ENCODE measurements around the gene PXMP4. TPM values are rescaled to one million over a fixed set of nuclear protein-coding genes. Genes with fewer than 3 reads are reported as not detected.

The PXMP4 gene
- total and polyA plus RNA-seq, 5 experiments from 2014 or later, result 8.9 to 16.1 (median 12.1) TPM

DNA sequence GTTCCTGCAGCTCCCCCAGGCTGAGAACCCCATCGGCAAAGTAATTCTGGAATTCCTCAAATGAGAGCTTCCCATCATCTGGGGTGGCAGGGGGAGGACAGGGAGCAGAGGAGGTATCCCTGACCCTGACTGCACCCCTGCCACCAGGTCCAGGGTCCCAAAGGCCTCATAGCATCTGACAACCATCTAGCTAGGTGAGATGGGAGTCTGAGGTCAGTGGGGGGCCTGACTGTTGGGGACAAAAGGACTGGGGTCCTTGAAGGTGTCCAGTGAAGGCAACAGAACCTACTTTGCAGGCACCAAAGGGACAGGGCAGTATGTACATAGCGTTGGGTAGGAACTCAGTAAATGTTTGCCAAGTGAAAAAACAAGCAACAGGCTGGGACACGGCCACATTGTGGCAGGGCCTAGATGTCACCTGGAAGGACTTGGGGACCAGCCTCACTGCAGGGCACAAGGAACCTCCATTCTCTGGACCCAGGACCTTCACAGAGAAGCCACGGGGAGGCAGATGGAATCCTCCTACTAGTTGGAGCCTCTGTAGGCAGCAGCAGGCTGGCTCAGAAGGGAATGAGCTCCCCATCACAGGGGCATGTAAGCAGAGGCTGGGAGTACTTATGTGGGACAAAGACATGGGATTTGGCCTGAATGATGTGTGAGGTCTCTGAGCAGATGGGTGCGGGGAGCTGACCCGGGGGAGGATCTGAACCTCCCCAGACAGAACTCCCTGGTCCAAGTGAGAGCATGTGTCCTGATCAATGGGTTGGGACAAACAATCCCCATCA lies 49.2 kb downstream of the PXMP4 start:
- Mint-ChIP-seq H3K27me3 (no peaks in the 10 kb centered on the region), H3K4me1 (peaks cover 17 to 46% (median 34%) of the 10 kb centered on the region in 4 donors), H3K36me3 (peaks cover 0 to 2% (median 0%) of the 10 kb centered on the region in 3 donors), H3K4me3 (peak overlapping the region in 4 of 10 donors; percentile 5 to 54 (median 14)), H3K9me3 (no peaks in the 10 kb centered on the region), H3K27ac (peak overlapping the region in 5 of 10 donors; percentile 15 to 70 (median 22))
- DNase-seq (no peak), ATAC-seq (no peak)
- POLR2A ChIA-PET, result interaction anchor here (0.7 kb wide), 1 partner anchor 49 kb away, joined by 4 read pairs; the partner anchor contains the start of gene PXMP4

DNA sequence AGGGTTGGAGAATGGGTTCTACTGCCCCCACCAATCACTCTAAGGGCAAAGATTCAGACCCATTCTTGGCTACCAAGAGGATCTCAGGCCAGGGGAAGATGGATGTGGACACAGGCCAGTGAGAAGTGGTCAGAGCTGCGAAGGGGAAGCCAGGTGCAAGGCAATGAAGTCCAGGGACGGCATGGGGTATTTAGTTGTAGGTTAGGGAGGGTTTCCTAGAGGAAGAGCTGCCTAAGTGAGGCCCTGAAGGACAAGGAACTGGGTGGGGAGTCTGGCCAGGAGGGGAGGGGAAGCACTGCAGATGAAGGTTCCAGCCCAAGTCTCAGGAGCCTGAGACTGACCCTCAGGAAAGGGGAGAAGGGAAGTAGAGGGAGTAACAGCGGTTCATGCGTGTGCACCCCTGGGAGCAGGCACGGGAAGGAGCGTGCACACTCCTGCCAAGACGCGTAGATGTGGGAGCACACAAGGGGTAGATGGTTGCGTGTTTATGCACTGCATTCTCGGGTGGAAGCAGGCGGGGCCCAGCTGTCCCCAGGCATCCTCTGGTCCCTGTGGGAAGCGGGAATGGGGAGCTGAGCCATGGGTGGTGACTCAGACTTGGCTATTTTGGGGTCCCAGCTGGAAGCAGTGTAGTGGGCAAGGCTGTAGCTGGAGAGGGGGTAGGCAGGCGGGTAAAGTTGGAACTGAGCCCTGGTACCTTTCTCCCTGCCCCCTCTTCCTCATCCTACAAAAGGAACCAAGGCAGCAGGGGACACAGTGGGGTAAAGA lies 50.1 kb downstream of the PXMP4 start:
- Mint-ChIP-seq H3K36me3 (peaks cover 0 to 2% (median 0%) of the 10 kb centered on the region in 3 donors), H3K9me3 (no peaks in the 10 kb centered on the region), H3K4me1 (peaks cover 16 to 47% (median 34%) of the 10 kb centered on the region in 4 donors), H3K4me3 (peak overlapping the region in 3 of 10 donors; percentile 17 to 69 (median 29)), H3K27ac (peak overlapping the region in 3 of 10 donors; percentile 7 to 45 (median 40)), H3K27me3 (no peaks in the 10 kb centered on the region)
- POLR2A ChIA-PET, result interaction anchor here (0.9 kb wide), 1 partner anchor 13 kb away, joined by 4 read pairs; no protein-coding TSS in a partner anchor
- ATAC-seq (no peak), DNase-seq (no peak)

DNA sequence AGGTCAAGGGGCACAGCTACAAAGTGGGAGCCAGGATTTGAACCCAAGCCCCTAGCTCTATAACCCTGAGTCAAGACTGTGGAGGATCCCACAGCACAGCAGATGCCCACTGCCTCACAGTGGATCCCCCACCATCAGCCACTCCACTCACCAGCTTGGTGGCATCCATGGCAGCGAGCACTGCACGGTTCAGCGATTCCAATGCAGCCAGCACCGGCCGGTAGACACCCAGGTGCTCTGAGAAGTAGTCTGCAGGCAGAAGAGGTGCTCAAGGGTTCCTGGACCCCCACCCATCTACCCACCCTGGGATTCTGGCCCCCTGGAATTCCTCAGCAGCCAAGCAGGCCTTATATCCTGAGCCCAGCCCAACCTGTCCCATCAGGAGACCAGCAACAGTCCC lies 50.9 kb downstream of the PXMP4 start:
- Mint-ChIP-seq H3K9me3 (no peaks in the 10 kb centered on the region), H3K4me1 (peaks cover 22 to 50% (median 39%) of the 10 kb centered on the region in 4 donors), H3K27me3 (no peaks in the 10 kb centered on the region), H3K4me3 (peak overlapping the region in 2 of 10 donors; percentile 7 to 41), H3K27ac (peak overlapping the region in 1 of 10 donors; percentile 10), H3K36me3 (peaks cover 0 to 2% (median 0%) of the 10 kb centered on the region in 3 donors)
- POLR2A ChIA-PET, result interaction anchor here (0.9 to 3.3 kb wide), 4 partner anchors 10 to 63 kb away, joined by 4 to 21 read pairs (median 11); partner anchors contain the start of genes PXMP4 and ZNF341
- DNase-seq, result no peak
- no peak for ATAC-seq

DNA sequence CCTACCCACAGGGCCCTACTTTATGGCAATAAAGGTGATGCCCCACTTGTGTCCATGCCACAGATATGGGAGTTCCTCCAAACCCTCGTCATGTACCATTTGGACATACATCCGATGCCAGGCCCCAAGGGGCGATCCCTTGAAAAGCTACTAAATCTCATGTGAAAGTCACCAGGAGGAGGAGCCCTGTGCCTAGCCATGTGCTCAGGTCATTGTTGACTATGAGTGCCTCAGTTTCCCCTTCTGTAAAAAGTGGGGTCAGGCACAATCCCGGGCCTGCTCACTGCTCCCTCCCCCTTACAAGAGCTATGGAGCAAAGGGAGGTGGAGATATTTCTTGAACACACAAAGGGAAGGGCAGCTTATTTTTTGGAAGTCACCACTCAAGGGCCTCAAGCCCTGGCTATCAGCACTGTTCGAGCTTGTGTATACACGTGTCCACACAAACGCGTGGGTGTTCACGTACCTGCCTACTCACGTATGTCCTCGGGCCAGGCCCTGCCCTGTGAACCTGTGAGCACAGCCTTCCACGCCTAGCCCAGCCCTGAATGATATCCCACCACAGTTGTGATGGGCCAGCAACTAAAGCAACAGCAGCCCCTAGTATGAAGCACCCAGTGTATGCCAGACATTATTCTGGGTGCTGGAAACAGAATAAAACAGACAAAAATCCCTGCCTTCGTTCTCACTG lies 51.5 kb downstream of the PXMP4 start:
- Mint-ChIP-seq H3K36me3 (peaks cover 0 to 2% (median 0%) of the 10 kb centered on the region in 3 donors), H3K27me3 (no peaks in the 10 kb centered on the region), H3K4me1 (peaks cover 22 to 52% (median 39%) of the 10 kb centered on the region in 4 donors), H3K9me3 (no peaks in the 10 kb centered on the region), H3K27ac (peak overlapping the region in 5 of 10 donors; percentile 3 to 51 (median 3)), H3K4me3 (peak overlapping the region; percentile 30 to 95 (median 76))
- POLR2A ChIA-PET, result interaction anchor here (0.6 to 3.3 kb wide), 18 partner anchors 11 to 440 kb away, joined by 3 to 21 read pairs (median 6); partner anchors contain the start of genes CBFA2T2, PXMP4, SNTA1 and ZNF341
- DNase-seq (no peak), ATAC-seq (no peak)

DNA sequence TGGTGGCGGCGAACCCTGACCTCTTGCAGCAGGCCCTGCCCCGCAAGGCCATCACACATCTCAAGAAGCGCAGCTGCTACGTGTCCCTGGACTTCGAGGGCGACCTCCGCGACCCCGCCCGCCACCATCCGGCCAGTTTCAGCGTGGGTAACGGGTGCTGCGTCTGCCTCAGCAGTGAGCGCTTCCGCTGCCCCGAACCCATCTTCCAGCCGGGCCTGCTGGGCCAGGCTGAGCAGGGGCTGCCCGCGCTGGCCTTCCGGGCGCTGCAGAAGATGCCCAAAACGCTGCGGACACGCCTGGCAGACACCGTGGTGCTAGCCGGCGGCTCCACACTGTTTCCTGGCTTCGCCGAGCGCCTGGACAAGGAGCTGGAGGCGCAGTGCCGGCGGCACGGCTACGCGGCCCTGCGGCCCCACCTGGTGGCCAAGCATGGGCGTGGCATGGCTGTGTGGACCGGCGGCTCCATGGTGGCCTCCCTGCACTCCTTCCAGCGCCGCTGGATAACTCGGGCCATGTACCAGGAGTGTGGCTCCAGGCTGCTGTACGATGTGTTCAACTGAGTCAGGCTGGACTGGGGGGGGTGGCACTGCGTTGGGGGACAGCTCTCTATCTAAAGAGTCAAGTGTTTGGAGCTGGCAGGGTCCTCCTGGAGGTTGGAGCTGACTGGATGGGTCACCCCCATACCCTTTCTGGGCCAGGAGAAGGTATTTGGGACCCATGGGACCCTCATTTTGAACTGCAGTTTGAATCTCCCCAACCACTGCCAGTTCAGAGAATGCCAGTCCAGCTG lies 52.2 kb downstream of the PXMP4 start:
- Mint-ChIP-seq H3K36me3 (peaks cover 0 to 2% (median 0%) of the 10 kb centered on the region in 3 donors), H3K9me3 (no peaks in the 10 kb centered on the region), H3K27me3 (no peaks in the 10 kb centered on the region), H3K4me3 (peak overlapping the region; percentile 70 to 98 (median 78)), H3K4me1 (peaks cover 18 to 47% (median 34%) of the 10 kb centered on the region in 4 donors), H3K27ac (peak overlapping the region in 7 of 10 donors; percentile 3 to 83 (median 66))
- POLR2A ChIA-PET, result interaction anchor here (0.6 to 3.3 kb wide), 22 partner anchors 11 to 441 kb away, joined by 3 to 21 read pairs (median 6); partner anchors contain the start of genes CBFA2T2, E2F1, PXMP4 and SNTA1
- ATAC-seq (peak; percentile 58 to 67), DNase-seq (peak; percentile 57 to 85 (median 76))

DNA sequence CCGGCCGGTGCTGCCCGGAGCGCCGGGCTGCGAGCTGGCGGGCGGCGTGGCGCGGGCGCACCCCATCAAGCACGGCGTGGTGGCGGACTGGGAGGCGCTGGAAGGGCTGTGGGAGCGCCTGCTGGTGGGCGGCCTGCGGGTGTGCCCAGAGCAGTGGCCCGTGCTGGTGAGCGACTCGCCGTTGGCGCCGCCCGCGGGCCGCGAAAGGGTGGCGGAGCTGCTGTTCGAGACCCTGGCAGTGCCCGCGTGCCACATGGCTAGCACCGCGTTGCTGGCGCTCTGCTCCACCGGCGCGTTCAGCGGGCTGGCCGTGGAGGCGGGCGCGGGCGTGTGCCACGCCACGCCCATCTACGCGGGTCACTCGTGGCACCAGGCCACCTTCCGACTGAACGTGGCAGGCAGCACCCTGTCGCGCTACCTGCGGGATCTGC lies 52.9 kb downstream of the PXMP4 start:
- DNase-seq (peak in 6 of 10 donors; percentile 13 to 44 (median 37)), ATAC-seq (peak; percentile 18 to 31)
- peak overlapping the region; percentile 70 to 98 (median 78) for H3K4me3 Mint-ChIP-seq
- H3K27ac Mint-ChIP-seq, result peak overlapping the region in 6 of 10 donors; percentile 32 to 83 (median 74)
- peaks cover 0 to 2% (median 0%) of the 10 kb centered on the region in 3 donors for H3K36me3 Mint-ChIP-seq
- POLR2A ChIA-PET, result interaction anchor here (0.6 to 3.3 kb wide), 22 partner anchors 12 to 326 kb away, joined by 3 to 21 read pairs (median 6); partner anchors contain the start of genes CBFA2T2, E2F1, PXMP4 and RALY
- peaks cover 17 to 47% (median 34%) of the 10 kb centered on the region in 4 donors for H3K4me1 Mint-ChIP-seq
- no peaks in the 10 kb centered on the region for H3K27me3 Mint-ChIP-seq
- H3K9me3 Mint-ChIP-seq, result no peaks in the 10 kb centered on the region

DNA sequence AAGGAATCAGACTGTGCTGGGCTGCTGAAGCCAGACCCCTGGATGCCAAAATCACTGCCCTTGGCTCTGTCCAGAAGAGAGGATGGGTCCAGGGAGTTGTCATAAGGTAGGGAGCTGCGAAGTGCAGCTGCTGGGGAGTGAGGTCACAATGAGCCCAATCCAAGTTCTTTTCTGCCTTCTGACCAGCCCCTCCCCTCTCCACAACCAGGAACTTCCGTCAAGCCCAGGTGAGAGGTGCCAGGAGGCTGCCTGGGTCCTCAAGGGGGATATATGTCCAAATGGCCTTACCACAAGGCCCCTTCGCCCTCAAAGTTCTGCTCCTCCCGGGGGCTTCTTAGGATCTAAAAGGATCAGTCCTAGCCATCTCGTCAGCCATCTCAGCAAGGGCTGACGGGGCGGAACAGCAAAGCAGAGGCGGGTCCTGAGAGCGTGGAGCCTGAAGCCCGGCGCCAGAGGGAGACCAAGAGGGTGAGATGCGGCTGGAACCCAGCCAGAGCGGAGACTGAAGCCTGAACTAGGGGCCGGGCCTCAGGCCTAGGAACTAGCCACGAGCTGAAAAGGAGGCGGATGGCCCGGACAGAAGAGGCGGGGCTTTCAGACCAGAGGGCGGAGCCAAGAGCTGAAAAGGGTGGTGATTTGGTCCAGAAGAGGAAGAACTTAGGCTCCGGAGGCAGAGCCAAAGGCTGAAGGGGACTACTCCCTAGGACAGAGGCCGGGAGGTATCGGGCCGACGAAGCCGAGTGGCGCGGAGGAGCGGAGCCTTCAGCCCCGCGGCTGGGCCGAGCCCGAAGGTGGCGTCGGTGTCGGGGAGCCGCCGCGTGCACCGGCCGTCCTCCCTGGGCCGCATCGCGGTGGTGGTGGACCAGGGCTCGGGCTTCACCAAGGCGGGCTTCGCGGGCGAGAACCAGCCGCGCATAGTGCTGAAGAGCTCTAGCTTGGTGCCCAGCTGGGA lies 53.5 kb downstream of the PXMP4 start, which contains the start of gene ACTL10:
Gene ACTL10, plus strand, starts transcription at position 651 of the 952 bp plus-strand sequence. CDS start 555 bp downstream, outside the sequence.
- Mint-ChIP-seq H3K4me3 (peak within 1 kb of the TSS; percentile 90 to 99 (median 96)), H3K9me3 (no peaks in the 10 kb centered on the region), H3K36me3 (no peaks in the 10 kb centered on the region), H3K27ac (peak within 1 kb of the TSS; percentile 86 to 97 (median 94)), H3K4me1 (peaks cover 17 to 44% (median 32%) of the 10 kb centered on the region in 4 donors), H3K27me3 (no peaks in the 10 kb centered on the region)
- ATAC-seq (peak; percentile 39 to 51), DNase-seq (peak; percentile 47 to 84 (median 60))
- POLR2A ChIA-PET, result interaction anchor here (0.6 to 3.3 kb wide), 17 partner anchors 13 to 327 kb away, joined by 3 to 21 read pairs (median 6); partner anchors contain the start of genes CBFA2T2, E2F1, PXMP4 and RALY

DNA sequence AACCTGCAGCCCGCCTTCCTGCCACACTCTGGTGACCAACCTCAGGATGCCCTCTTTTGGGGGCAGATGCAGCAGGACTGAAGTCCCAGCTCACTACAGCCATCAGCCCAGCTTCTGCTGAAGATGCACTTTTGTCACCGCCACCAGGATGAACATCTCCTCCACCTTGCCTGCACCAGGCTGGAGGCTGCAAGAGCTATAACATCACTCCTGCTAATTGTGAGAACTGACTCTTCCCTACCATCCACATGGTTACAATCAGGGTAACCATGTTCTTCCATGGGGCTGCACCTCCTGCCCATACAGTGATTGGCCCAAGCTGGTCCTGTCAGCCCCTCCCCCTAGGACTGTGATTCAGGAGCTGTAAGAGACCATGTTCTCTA lies 55.4 kb downstream of the PXMP4 start:
- Mint-ChIP-seq H3K27ac (peak overlapping the region; percentile 82 to 97 (median 94)), H3K36me3 (peaks cover 0 to 2% (median 0%) of the 10 kb centered on the region in 3 donors), H3K27me3 (no peaks in the 10 kb centered on the region), H3K9me3 (no peaks in the 10 kb centered on the region), H3K4me1 (peaks cover 15 to 44% (median 32%) of the 10 kb centered on the region in 4 donors), H3K4me3 (peak overlapping the region; percentile 69 to 92 (median 85))
- DNase-seq, result no peak
- POLR2A ChIA-PET, result interaction anchor here (0.5 to 3.7 kb wide), 12 partner anchors 9 to 233 kb away, joined by 3 to 21 read pairs (median 6); partner anchors contain the start of genes CBFA2T2, NECAB3, PXMP4 and ZNF341
- ATAC-seq, result no peak

DNA sequence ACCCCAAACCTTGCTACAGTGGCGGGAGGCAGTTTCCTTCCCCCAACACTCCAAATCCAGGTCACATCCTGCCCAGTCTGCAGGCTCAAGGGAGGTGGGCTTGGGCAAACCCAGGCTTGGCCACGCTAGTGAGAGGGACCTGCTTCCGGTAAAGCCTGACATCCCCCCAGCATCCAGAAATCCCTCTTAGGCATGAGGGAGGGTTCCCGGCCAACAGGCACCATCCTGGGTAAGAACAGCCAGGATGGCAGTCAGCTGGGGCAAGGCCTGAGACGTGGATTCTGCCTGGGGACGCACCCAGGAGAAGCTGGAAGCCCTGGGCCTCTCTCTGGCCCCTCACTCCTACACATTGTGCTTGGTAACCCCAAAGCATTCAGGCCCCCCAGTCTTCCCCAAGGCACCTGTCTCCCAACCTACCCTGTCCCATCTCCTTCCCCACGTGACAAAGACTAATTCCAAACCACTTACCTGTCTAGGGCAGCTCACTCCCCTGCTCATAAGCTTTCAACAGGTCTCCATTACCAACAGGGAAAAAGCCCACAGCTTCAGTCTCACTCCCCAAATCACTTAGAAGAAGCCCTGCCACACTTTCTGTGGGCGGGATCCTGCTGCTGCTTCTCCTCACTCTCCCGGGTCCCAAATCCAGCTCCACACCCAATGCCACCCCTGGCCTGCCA lies 55.9 kb downstream of the PXMP4 start:
- no peaks in the 10 kb centered on the region for H3K27me3 Mint-ChIP-seq
- H3K4me1 Mint-ChIP-seq, result peaks cover 15 to 44% (median 32%) of the 10 kb centered on the region in 4 donors
- ATAC-seq (no peak), DNase-seq (no peak)
- POLR2A ChIA-PET, result interaction anchor here (0.5 to 3.7 kb wide), 17 partner anchors 9 to 448 kb away, joined by 3 to 21 read pairs (median 5); partner anchors contain the start of genes CBFA2T2, CHMP4B, EIF2S2 and NECAB3
- no peaks in the 10 kb centered on the region for H3K9me3 Mint-ChIP-seq
- peak overlapping the region; percentile 82 to 97 (median 94) for H3K27ac Mint-ChIP-seq
- H3K36me3 Mint-ChIP-seq, result peaks cover 0 to 2% (median 0%) of the 10 kb centered on the region in 3 donors
- H3K4me3 Mint-ChIP-seq, result peak overlapping the region; percentile 69 to 92 (median 85)
